Measurements from ENCODE around the gene CBR4. TPM values are rescaled to one million over a fixed set of nuclear protein-coding genes. Genes with fewer than 3 reads are reported as not detected.
"Not testable (repeated sequence)": the region's sequence is repeated elsewhere in the genome, so short reads cannot be mapped to it uniquely, and the experiment has no call there.

CBR4 gene
- total RNA-seq, 4 donors from 2014 or later: 20.4 to 25.6 (median 24.7) TPM

- TF ChIP-seq CTCF (IDR thresholded peaks at IDR 0.05) (no peak), POLR2A (IDR thresholded peaks at IDR 0.05) (no peak)
- no peak for DNase-seq (ENCODE audit: low spot score in 2 of 2)
- Histone ChIP-seq H3K4me3 (no peak overlapping the region), H3K36me3 (no peaks in the 10 kb centered on the region), H3K9me3 (no peaks in the 10 kb centered on the region), H3K4me1 (no peaks in the 10 kb centered on the region), H3K27ac (no peak overlapping the region), H3K27me3 (no peaks in the 10 kb centered on the region)
- 64 to 70% methylated on average over 8 of the region's 8 CpGs for WGBS, 2 donors
Observed at GRCh38 chr4:169039251-169039954, 29.3 kb upstream of the CBR4 start.

GRCh38 chr4:169037506-169037905 is 27.5 kb upstream of the CBR4 start:
- no peaks in the 10 kb centered on the region for H3K4me1 ChIP-seq
- H3K4me3 ChIP-seq: no peak overlapping the region
- no peaks in the 10 kb centered on the region for H3K9me3 ChIP-seq
- H3K36me3 ChIP-seq: no peaks in the 10 kb centered on the region
- WGBS, 2 donors: 70 to 73% methylated on average over 3 of the region's 3 CpGs
- H3K27me3 ChIP-seq: no peaks in the 10 kb centered on the region
- no peak for DNase-seq (ENCODE audit: low spot score in 2 of 2)
- no peak for TF ChIP-seq EP300 (IDR thresholded peaks at IDR 0.05)
- TF ChIP-seq POLR2A (IDR thresholded peaks at IDR 0.05): no peak
- TF ChIP-seq CTCF (IDR thresholded peaks at IDR 0.05): no peak
- H3K27ac ChIP-seq: no peak overlapping the region

- WGBS, 2 donors: 94 to 96% methylated on average over 22 to 24 of the region's 35 CpGs
- not testable (repeated sequence) for H3K4me3 ChIP-seq, H3K27me3 ChIP-seq
Observed at GRCh38 chr4:169035871-169036620, 26.0 kb upstream of the CBR4 start.

GRCh38 chr4:169033660-169034059 is 23.6 kb upstream of the CBR4 start:
- no peak overlapping the region for H3K27ac ChIP-seq
- H3K9me3 ChIP-seq: no peaks in the 10 kb centered on the region
- no peaks in the 10 kb centered on the region for H3K27me3 ChIP-seq
- TF ChIP-seq CTCF (IDR thresholded peaks at IDR 0.05) (no peak), POLR2A (IDR thresholded peaks at IDR 0.05) (no peak), EP300 (IDR thresholded peaks at IDR 0.05) (no peak)
- H3K4me1 ChIP-seq: no peaks in the 10 kb centered on the region
- no peaks in the 10 kb centered on the region for H3K36me3 ChIP-seq
- 82 to 83% methylated on average over 6 of the region's 6 CpGs for WGBS, 2 donors
- H3K4me3 ChIP-seq: no peak overlapping the region
- DNase-seq (ENCODE audit: low spot score in 2 of 2): no peak

More at GRCh38 chr4:169035871-169036620, 26.0 kb upstream of the CBR4 start:
- not testable (repeated sequence) for H3K27ac ChIP-seq; H3K4me1 ChIP-seq; H3K36me3 ChIP-seq; DNase-seq (ENCODE audit: low spot score in 2 of 2); H3K9me3 ChIP-seq

- DNase-seq (ENCODE audit: low spot score in 2 of 2): no peak
- H3K27me3 ChIP-seq: no peaks in the 10 kb centered on the region
- H3K4me1 ChIP-seq: no peaks in the 10 kb centered on the region
- no peak overlapping the region for H3K4me3 ChIP-seq
- no peak overlapping the region for H3K27ac ChIP-seq
- H3K9me3 ChIP-seq: no peaks in the 10 kb centered on the region
- TF ChIP-seq CTCF (IDR thresholded peaks at IDR 0.05): no peak
- TF ChIP-seq POLR2A (IDR thresholded peaks at IDR 0.05): no peak
- TF ChIP-seq EP300 (IDR thresholded peaks at IDR 0.05): no peak
- H3K36me3 ChIP-seq: no peaks in the 10 kb centered on the region
- 85 to 90% methylated on average over 5 of the region's 5 CpGs for WGBS, 2 donors
Observed at GRCh38 chr4:169032883-169033645, 23.0 kb upstream of the CBR4 start.
